A549 (cell line): ENCODE results near the gene LIMS1. TPM values are rescaled to one million over a fixed set of nuclear protein-coding genes. Genes with fewer than 3 reads are reported as not detected.
A peak's percentile ranks its signal among the peaks of the same experiment; 100 is the strongest.
"Not testable (repeated sequence)": the region's sequence is repeated elsewhere in the genome, so short reads cannot be mapped to it uniquely, and the experiment has no call there.

Experiments
- ATAC-seq, 2 experiments: fragments of 200-7000 bp in 1 of 2; fragments of >200 bp in 1 of 2; cut with Nextera tagmentation in 1 of 2; cut with Tn5 transposase in 1 of 2; 3 replicates each; pipeline versions ENCODE4 v1.8.0 to v1.9.1; 2018 to 2020; ENCODE audit warnings: mild to moderate bottlenecking in 1 of 2, moderate library complexity in 1 of 2
- CTCF ChIA-PET: fragments of 300-600 bp; sonication (Branson Sonifier 250); formaldehyde crosslinking; extraction: SDS; loops from one replicate; lab custom pipeline; 2021; ENCODE audit warnings: antibody characterized with exemption, inconsistent platforms; lab: Yijun Ruan, JAX
- POLR2A ChIA-PET: fragments of 350-600 bp; formaldehyde crosslinking; extraction: SDS; loops from one replicate; lab custom pipeline; 2021; ENCODE audit warnings: antibody characterized with exemption, inconsistent platforms; lab: Yijun Ruan, JAX
- DNase-seq, 2 experiments: peaks; one replicate each; pipeline versions ENCODE4 v3.0.0 to v3.0.0-alpha.2; 2011 to 2016; ENCODE audit warnings: low read depth in 1 of 2, low spot score in 1 of 2
- FAIRE-seq: peaks from 2 replicates; lab custom pipeline; 2011; peaks lifted over from hg19 to GRCh38; lab: Jason Lieb, UNC
- H3K27ac ChIP-seq, 2 experiments: fragments of >200 bp; sonication (Bioruptor Twin); formaldehyde crosslinking; 3 replicates each; pipeline ENCODE4 v1.5.1; 2016 to 2017
- H3K4me1 ChIP-seq: fragments of >200 bp; sonication (Bioruptor Twin); formaldehyde crosslinking; 3 replicates; pipeline ENCODE4 v1.6.1; 2016
- H3K4me2 ChIP-seq: fragments of >200 bp; sonication (Bioruptor Twin); formaldehyde crosslinking; 3 replicates; pipeline ENCODE4 v1.6.1; 2016
- H3K4me3 ChIP-seq: fragments of >200 bp; sonication (Bioruptor Twin); formaldehyde crosslinking; 3 replicates; pipeline ENCODE4 v1.5.1; 2016
- H3K9me3 ChIP-seq: fragments of >200 bp; sonication (Bioruptor Twin); formaldehyde crosslinking; 3 replicates; pipeline ENCODE4 v1.6.1; 2016
- BCL3 ChIP-seq: fragments of >200 bp; sonication (Bioruptor Twin); formaldehyde crosslinking; IDR thresholded peaks from 3 replicates; pipeline ENCODE4 v1.6.1; 2016
- CTCF ChIP-seq: fragments of >200 bp; sonication (Bioruptor Twin); formaldehyde crosslinking; IDR thresholded peaks from 3 replicates; pipeline ENCODE4 v1.5.1; 2016
- EHMT2 ChIP-seq: fragments of 200-600 bp; sonication (generic); IDR thresholded peaks from 2 replicates; pipeline ENCODE4 v1.6.1; 2016; ENCODE audit warnings: antibody characterized with exemption, low read depth, mild to moderate bottlenecking, moderate library complexity
- EP300 ChIP-seq, 2 experiments: fragments of >200 bp; sonication (Bioruptor Twin); formaldehyde crosslinking; IDR thresholded peaks; 2 replicates in 1 of 2; 3 replicates in 1 of 2; pipeline ENCODE4 v1.6.1; 2016 to 2017
- FOSL2 ChIP-seq, 2 experiments: fragments of 450-650 bp in 1 of 2; fragments of >200 bp in 1 of 2; sonication (Bioruptor Twin) in 1 of 2; formaldehyde crosslinking; IDR thresholded peaks; 2 replicates each; pipeline versions ENCODE4 v1.5.0 to v1.6.1; 2016 to 2020; ENCODE audit warnings: mild to moderate bottlenecking in 1 of 2, moderate library complexity in 1 of 2
- HOXB5 ChIP-seq: fragments of 250-450 bp; sonication (Bioruptor Pico); IDR thresholded peaks from 2 replicates; pipeline ENCODE4 v1.5.0; 2020; ENCODE audit warnings: mild to moderate bottlenecking, moderate library complexity
- JUN ChIP-seq, 2 experiments: fragments of >200 bp; sonication (Bioruptor Twin); formaldehyde crosslinking; IDR thresholded peaks; 2 replicates in 1 of 2; 3 replicates in 1 of 2; pipeline ENCODE4 v1.6.1; 2016 to 2017
- RAD21 ChIP-seq, 2 experiments: fragments of >200 bp in 1 of 2; sonication (Bioruptor Twin) in 1 of 2; formaldehyde crosslinking in 1 of 2; IDR thresholded peaks in 1 of 2; conservative IDR thresholded peaks in 1 of 2; 2 replicates in 1 of 2; 3 replicates in 1 of 2; pipeline ENCODE4 v1.6.1; 2012 to 2018; ENCODE audit warnings: inconsistent platforms in 1 of 2
- SMC3 ChIP-seq: fragments of >200 bp; sonication (Bioruptor Twin); formaldehyde crosslinking; IDR thresholded peaks from 3 replicates; pipeline ENCODE4 v1.6.1; 2018; ENCODE audit warnings: inconsistent platforms
- ZFP36 ChIP-seq: fragments of 450-650 bp; IDR thresholded peaks from 2 replicates; pipeline ENCODE4 v1.6.1; 2014; ENCODE audit warnings: borderline replicate concordance; ENCODE audit not compliant: partially characterized antibody
- WGBS: methylation state at CpG from one replicate; pipeline ENCODE4 v1.1.6; 2017; ENCODE audit errors: missing lambda C conversion rate; 5-methylcytosine and 5-hydroxymethylcytosine counted together
- polyA plus RNA-seq, 4 experiments: library from polyadenylated mRNA; depleted of rRNA in 3 of 4; stranded (reverse); fragments of >200 nt; fragmentation: RNase III in 1 of 4; extraction: RNeasy Plus Mini Kit Qiagen cat#74134 plus additional on column Dnase treatment in 1 of 4; gene quantifications; 2 replicates in 3 of 4; 3 replicates in 1 of 4; pipeline ENCODE4 v1.2.3, GENCODE V29; 2011 to 2017

LIMS1 gene
- polyA plus RNA-seq, 2 of the 4 experiments (the other 2 are of a cell fraction) = 40.0 to 94.1 TPM

DNA sequence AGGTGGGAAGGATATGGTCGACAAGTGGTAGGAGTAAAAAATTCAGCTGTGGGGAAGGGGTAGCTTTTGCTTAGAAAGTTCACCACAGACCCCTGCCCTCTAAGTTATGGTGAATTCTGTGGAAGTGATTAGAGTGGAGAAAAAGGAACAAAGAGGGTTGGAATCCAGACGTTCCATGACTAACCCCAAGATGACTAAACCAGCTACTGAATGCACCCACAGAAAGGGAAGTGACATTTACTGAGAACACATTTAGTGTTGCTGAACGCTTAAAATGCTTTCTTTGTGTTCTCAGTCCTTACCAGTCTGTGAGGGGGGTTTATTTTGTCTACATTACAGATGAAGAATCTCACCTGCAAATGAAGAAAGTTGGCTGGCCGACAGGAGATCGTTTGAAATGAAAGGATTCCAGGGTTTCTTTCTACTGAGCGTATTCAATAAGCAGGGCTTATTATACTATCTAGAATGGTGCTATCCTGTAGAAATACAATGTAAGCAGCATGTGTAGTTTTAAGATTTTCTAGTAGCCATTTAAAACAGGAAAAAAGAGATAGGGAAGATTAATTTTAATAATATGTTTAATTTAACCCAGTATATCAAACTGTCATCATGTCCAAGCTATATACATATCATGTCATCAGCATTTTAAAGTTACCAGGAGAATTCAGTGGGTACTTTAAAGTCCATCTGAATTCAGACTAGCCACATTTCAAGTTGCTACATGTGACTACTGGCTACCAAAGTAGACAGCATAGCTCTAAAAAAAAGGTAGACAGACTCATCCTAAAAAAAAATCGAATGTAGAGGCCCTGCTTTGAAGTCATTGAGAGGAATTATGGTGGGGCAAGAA, 60.1 kb downstream of the LIMS1 start (continued):
- TF ChIP-seq RAD21 (conservative IDR thresholded peaks at IDR 0.05 in 1 of 2, IDR thresholded peaks at IDR 0.05 in 1 of 2) (0 out of 5 replicates have a peak, but pooled peaks of 1 of the 2 experiments have one; percentile 9), FOSL2 (IDR thresholded peaks at IDR 0.05) (peak; percentile 61), FOSL2 (CRISPR knock-in tag; IDR thresholded peaks at IDR 0.05) (peak; percentile 64), EHMT2 (no peak)
- TF ChIP-seq, all 56 proteins: peak for 7

- peak; percentile 68 to 81 for ATAC-seq
- WGBS = 11% methylated on average over 4 of the region's 4 CpGs
Observed at GRCh38 chr2:108594982-108595464, 60.8 kb downstream of the LIMS1 start.

DNA sequence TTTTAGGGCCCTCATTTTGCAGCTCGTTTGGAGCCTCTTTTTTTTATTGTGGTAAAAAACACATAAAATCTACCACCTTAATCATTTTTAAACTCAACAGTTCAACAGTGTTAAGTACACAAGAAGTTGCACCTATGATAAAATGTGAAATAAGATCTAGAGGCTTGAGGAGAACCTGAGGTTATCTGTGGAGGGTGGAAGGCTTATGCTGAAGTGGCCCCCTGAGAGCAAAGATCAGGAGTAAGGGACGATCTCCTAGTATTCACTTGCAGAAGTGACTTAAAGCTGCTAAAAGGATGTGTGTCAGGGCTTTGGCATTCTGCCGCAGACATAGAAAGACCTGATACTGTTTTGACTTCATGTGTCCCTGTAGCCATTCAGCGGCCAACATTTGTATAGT, 61.5 kb downstream of the LIMS1 start:
- CTCF ChIA-PET = interaction anchor here (4.9 kb wide), 1 partner anchor 41 kb away, joined by 33 read pairs; no protein-coding TSS in a partner anchor

More at GRCh38 chr2:108594982-108595464, 60.8 kb downstream of the LIMS1 start:
- POLR2A ChIA-PET = interaction anchor here (0.8 to 2.2 kb wide), 3 partner anchors 10 to 60 kb away, joined by 3 to 13 read pairs (median 3); partner anchors contain the start of gene LIMS1
- Histone ChIP-seq H3K4me3 (no peak overlapping the region), H3K27ac (peak overlapping the region; percentile 85 to 86), H3K9me3 (no peaks in the 10 kb centered on the region), H3K4me2 (peak overlapping the region; percentile 79), H3K4me1 (peaks cover 52% of the 10 kb centered on the region)
- TF ChIP-seq EHMT2 = no peak
- TF ChIP-seq HOXB5 (CRISPR knock-in tag) = peak; percentile 35; the same call in 1 of the 2 replicates
- TF ChIP-seq FOSL2 (IDR thresholded peaks at IDR 0.05) = no peak
- TF ChIP-seq FOSL2 (CRISPR knock-in tag; IDR thresholded peaks at IDR 0.05) = 0 out of 2 replicates have a peak, but pooled peaks have one; percentile 5
- peak; percentile 42 for TF ChIP-seq ZFP36
- 0 out of 5 replicates have a peak, but pooled peaks of 1 of the 2 experiments have one; percentile 26 for TF ChIP-seq JUN (IDR thresholded peaks at IDR 0.05)
- TF ChIP-seq BCL3 = no peak
- peak in 1 of 2 experiments; percentile 48; a peak in 1 of 5 replicates for TF ChIP-seq EP300 (IDR thresholded peaks at IDR 0.05)
- CTCF ChIA-PET = interaction anchor here (0.6 to 4.9 kb wide), 6 partner anchors 9 to 62 kb away, joined by 3 to 33 read pairs (median 4); no protein-coding TSS in a partner anchor
- DNase-seq (peak in 1 of 2 experiments; percentile 87), FAIRE-seq (no peak)

DNA sequence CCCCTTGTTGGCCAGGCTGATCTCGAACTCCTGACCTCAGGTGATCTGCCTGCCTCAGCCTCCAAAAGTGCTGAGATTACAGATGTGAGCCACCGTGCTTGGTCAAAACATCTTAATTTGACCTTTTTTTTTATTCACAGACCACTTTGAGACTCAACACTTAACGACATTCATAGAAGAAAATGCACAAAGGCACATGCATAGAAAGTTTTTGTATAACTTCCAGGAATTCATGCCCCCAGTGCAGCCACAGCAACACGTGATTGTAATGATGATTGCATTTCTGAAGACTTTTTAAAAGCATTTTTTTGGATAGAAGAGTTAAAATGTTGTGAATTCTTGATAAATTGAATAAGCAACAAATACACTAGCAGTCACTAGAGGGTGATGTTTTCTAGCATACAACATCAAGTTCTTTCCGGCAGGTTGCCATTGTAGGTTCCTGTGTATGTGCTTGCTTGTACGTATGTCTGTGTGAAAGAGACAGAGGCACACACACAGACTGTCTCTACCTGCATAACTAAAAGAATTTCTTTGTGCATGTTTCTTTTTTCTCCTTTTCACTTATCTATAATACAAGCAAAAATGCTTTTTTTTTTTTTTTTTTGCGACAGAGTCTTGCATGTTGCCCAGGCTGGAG, 63.0 kb downstream of the LIMS1 start:
- WGBS = 79% methylated on average over 7 of the region's 7 CpGs
- CTCF ChIA-PET = interaction anchor here (0.9 to 1.6 kb wide), 2 partner anchors 24 to 39 kb away, joined by 3 to 10 read pairs; no protein-coding TSS in a partner anchor
- ATAC-seq = peak in 1 of 2 experiments; percentile 19; a peak in 1 of 6 replicates

More for the DNA sequence above, 61.5 kb downstream of the LIMS1 start:
- Histone ChIP-seq H3K4me2 (peak overlapping the region; percentile 79), H3K27ac (peak overlapping the region; percentile 85 to 86), H3K4me1 (peaks cover 51% of the 10 kb centered on the region)
- DNase-seq, H3K4me3 ChIP-seq, FAIRE-seq, POLR2A ChIA-PET, H3K9me3 ChIP-seq: not testable (repeated sequence)
- ATAC-seq = peak in 1 of 2 experiments; percentile 5; a peak in 1 of 6 replicates
- 24% methylated on average over 4 of the region's 4 CpGs for WGBS

GRCh38 chr2:108601199-108601598, 66.9 kb downstream of the LIMS1 start:
- H3K4me1 ChIP-seq, POLR2A ChIA-PET, H3K9me3 ChIP-seq, H3K4me3 ChIP-seq, CTCF ChIA-PET, ATAC-seq, DNase-seq, H3K27ac ChIP-seq, FAIRE-seq, H3K4me2 ChIP-seq: not testable (repeated sequence)
- WGBS = 95% methylated on average over 10 of the region's 10 CpGs

More for the DNA sequence above, 63.0 kb downstream of the LIMS1 start:
- TF ChIP-seq RAD21 (conservative IDR thresholded peaks at IDR 0.05 in 1 of 2, IDR thresholded peaks at IDR 0.05 in 1 of 2) = peak; percentile 20 to 36; a peak in 3 of 5 replicates
- TF ChIP-seq CTCF = peak; percentile 25; the same call in 1 of the 3 replicates
- 0 out of 3 replicates have a peak, but pooled peaks have one; percentile 10 for TF ChIP-seq SMC3
- POLR2A ChIA-PET, H3K9me3 ChIP-seq, H3K4me3 ChIP-seq, H3K4me2 ChIP-seq, FAIRE-seq: not testable (repeated sequence)
- H3K27ac ChIP-seq = peak overlapping the region; percentile 17 to 86; a peak in 4 of 6 replicates
- DNase-seq = peak in 1 of 2 experiments; percentile 66
- H3K4me1 ChIP-seq = peaks cover 48% of the 10 kb centered on the region
